Activated CD4-positive, alpha-beta T cell treated with anti-CD3 and anti-CD28 coated beads, Interleukin-2, amount 50 U/mL, for 48 hours (primary cell): Measurements from ENCODE around the gene STXBP4.

ENCODE experiments used
- DNase-seq, 2 experiments: peaks; one replicate each; pipeline ENCODE4 v3.0.0-alpha.2; 2020

The STXBP4 gene

GRCh38 chr17:55134486-55135157, 166.1 kb downstream of the STXBP4 start:
- DNase-seq, result no peak

GRCh38 chr17:55140809-55141208, 172.2 kb downstream of the STXBP4 start:
- no peak for DNase-seq

DNA sequence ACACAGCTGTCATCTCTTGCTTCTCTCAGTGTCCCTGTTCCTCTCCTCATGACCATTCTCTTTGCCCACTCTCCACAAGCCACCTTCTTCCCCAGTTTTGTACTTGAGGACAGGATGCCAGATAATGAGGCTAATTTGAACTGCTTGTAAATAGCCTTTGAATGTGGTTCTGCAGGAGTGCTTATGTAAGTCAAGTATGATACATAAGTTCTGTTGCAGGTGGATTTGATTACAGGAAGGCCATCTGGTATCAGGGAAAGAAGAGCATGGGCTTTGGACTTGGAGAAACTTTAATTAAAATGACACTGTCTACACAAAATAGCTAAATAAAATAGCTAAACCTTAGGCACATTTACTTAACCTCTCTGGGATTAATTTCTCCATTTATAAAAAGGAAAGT, 176.0 kb downstream of the STXBP4 start:
- DNase-seq, result no peak

DNA sequence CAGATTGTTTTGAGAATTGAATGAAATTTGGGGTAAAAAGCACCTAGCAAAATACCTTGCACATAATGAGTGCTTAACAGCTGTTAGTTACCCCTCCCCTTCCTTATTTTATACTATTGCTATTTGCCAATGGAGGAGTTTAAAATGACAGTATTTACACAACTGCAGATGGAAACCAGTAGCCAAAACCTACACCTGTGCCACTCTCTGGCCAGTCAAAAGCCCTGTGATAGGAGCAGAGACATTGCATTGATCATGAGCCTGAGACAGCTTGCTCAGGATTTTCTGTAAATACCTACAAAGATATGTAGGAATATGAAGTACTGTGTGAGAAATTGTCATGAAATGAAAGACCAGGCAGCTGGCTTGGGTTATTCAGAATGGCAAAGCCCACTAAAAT, 180.9 kb downstream of the STXBP4 start:
- DNase-seq, result no peak

DNA sequence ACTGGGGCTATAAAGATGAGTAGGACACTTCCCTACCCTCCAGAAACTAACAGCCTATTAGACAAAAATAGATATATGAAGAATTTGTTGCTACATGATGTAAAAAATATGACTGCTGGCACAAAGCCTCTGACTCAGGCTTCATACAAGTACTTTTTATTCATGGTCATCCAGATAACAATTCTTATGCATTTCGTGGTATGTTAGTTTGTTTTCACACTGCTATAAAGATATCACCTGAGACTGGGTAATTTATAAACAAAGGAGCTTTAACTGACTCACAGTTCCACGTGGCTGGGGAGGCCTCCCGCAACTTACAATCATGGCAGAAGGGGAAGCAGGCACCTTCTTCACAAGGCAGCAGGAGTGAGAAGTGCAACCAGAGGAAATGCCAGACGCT, 183.7 kb downstream of the STXBP4 start:
- DNase-seq, result no peak

DNA sequence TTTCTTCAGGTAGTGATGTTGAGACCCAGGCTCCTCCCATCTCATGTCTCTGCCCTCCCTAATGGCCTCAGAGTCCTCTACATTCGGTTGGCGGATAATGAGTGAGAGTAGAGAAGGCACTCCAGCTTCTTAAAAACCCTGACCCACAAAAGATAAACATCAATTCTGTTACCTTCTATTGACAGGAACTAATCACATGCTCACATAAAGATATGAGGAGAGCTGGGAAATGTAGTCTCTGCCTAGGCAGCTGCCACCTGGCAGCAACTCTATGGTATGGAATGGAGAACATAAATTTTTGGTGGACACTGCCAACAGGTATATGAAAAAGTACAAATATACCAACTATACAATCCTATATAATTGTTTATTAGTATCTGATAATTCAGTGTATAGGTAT, 185.5 kb downstream of the STXBP4 start:
- no peak for DNase-seq

GRCh38 chr17:55155856-55156560, 187.4 kb downstream of the STXBP4 start:
- DNase-seq, result no peak

- DNase-seq, result no peak
These were observed 188.6 kb downstream of the STXBP4 start for GRCh38 chr17:55157165-55157564.

- no peak for DNase-seq
These were observed 189.9 kb downstream of the STXBP4 start for GRCh38 chr17:55158439-55158838.

DNA sequence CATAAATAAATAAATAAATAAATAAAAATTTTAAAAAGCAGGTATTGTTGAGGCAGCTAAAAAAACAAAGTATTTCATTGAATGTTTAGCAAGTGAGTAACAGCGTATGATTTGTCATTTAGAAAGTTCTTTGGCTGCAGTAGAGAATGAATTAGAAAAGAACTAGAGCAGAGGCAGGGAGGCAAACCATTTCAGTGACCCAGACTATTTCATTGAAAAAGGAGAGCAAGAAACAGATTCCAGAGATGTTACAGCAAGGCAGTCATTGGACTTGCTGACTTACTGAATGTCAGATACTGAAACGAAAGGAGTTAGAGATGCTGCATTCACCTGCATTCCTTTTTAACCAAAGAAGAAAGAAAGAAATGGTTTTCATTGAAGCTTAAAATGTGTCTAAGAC, 190.7 kb downstream of the STXBP4 start:
- no peak for DNase-seq

- no peak for DNase-seq
These were observed 191.9 kb downstream of the STXBP4 start for GRCh38 chr17:55160501-55160900.

- DNase-seq, result no peak
These were observed 193.5 kb downstream of the STXBP4 start for GRCh38 chr17:55161935-55162555.

- DNase-seq, result no peak
These were observed 194.0 kb downstream of the STXBP4 start for GRCh38 chr17:55162556-55162946.

- no peak for DNase-seq
These were observed 194.8 kb downstream of the STXBP4 start for GRCh38 chr17:55163408-55163807.

- DNase-seq, result no peak
These were observed 197.9 kb downstream of the STXBP4 start for GRCh38 chr17:55166506-55166905.

- DNase-seq, result no peak
These were observed 198.6 kb downstream of the STXBP4 start for GRCh38 chr17:55167024-55167725.

DNA sequence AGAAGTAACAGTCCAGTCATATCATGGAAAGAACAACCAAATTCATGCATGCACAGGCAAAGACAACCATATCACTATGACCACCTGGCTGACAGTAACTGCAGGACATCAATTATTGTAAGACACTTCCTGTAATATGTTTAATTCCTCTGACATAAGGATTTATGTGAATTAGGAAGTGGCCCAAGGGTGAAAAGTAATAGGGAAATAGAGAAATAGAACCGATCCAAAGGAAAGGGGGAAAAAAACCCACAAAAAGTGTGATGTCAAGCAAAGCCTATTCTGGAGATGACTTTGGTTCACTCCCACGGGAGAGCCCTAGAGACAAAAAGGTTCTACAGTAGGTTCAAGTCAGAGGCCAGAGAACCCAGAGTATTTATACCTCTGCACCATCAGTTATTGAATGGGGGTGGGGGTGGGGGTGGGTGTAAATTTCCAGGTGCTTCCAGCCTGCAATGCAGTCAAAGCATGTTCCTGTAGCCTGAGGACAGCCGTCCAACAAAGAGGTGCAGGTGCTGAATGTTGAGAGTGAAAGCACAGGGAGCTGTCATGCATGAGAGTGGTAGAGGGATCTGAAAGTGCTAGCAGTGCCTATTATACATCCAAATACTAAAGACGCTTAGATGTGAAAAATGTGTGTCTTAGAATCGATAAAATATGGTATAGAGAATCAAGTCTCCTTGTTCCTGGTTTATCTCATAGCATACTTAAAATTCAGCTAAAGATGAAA, 200.6 kb downstream of the STXBP4 start:
- DNase-seq, result no peak

GRCh38 chr17:55171634-55172328, 203.2 kb downstream of the STXBP4 start:
- DNase-seq, result no peak

DNA sequence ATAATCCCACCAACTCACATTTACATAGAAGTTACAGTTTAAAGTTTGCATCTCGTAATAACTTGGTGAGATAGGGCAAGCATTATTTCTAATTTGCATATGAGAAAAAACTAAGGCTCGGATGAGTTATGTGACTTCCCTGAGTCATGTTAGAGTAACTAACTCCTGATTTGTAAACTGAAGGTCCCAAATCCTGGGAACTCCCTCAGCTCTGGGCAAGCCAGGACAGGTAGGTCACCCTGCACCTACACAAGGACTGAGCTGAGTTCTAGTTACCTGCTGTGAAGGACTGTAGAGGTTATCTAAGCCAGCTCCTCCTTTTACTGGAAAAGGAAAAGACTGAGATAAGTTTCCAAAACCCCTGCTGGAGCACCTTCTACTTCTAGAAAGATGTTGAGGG, 204.0 kb downstream of the STXBP4 start:
- no peak for DNase-seq

DNA sequence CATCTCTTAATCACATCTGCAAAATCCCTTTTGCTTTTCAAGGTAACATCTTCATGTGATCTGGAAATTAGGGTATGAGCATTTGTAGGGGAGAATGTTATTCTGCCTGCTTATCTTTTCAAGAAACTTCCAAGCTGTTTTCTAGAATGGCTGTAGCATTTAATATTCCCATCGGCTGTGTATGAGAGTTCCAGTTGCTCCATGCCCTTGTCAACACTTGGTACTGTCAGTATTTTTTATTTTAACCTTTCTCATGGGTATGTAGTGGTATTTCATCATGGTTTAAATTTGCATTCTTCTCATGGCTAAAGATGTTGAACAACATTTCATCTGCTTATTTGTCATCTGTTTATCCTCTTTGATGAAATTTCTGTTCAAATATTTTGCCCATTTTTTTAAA, 205.6 kb downstream of the STXBP4 start:
- DNase-seq, result no peak

GRCh38 chr17:55175788-55176427, 207.3 kb downstream of the STXBP4 start:
- no peak for DNase-seq
